Measurements from ENCODE around the gene DYNAP.

Gene DYNAP, protein sequence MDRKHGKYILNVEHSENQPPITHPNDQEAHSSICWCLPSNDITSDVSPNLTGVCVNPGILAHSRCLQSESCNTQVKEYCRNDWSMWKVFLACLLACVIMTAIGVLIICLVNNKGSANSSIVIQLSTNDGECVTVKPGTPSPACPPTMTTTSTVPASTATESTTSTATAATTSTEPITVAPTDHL

DNA sequence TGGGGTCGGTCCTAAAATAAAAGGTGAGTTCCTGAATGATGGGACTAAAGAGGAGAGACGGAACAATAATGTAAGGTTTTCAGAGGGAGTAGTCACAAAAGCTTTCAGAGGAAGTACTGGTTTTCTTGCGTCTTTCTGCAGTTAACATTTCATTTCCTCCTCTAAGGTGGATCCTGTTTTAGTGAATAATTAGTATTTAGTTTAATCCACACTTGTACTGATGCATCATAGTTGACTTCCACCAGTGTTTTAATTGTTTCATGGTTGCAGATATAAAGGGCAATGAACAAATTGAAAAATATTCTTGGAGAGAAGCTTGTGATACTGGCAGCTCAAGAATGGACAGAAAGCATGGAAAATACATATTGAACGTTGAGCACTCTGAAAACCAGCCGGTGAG, at the start of gene DYNAP:
TSS of gene DYNAP (plus strand) at position 301 of the 400 bp plus-strand sequence. CDS start at position 339, 38 bp downstream.
- Mint-ChIP-seq H3K27ac (no peak within 1 kb of the TSS), H3K4me1 (no peaks in the 10 kb centered on the region), H3K36me3 (no peaks in the 10 kb centered on the region), H3K4me3 (no peak within 1 kb of the TSS), H3K9me3 (no peaks in the 10 kb centered on the region)
- no peak for ATAC-seq
- DNase-seq (ENCODE audit: low spot score in 2 of 2) = no peak

DNA sequence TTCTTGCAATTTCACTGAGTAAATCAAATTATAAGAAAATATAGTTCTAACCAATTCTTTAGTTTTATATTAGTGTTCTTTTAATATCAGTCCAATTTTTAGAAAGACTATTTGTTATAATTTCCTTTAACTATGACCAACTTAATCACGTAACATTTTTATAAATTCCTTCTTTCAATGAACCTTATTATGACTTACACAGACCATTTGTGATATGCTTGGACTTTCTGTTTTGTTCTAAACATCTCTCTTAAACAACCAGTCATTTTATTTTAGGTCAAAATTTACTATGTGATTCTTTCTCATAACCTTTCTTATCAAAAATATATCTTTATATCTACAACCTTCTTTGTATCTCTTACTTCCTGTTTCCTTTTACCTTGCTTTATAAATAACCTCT, 39.5 kb upstream of the DYNAP start:
- no peaks in the 10 kb centered on the region for H3K9me3 Mint-ChIP-seq
- no peaks in the 10 kb centered on the region for H3K4me1 Mint-ChIP-seq
- H3K27ac Mint-ChIP-seq = no peak overlapping the region
- DNase-seq (ENCODE audit: low spot score in 2 of 2) (no peak), ATAC-seq (no peak)
- H3K36me3 Mint-ChIP-seq = no peaks in the 10 kb centered on the region
- H3K4me3 Mint-ChIP-seq = no peak overlapping the region

DNA sequence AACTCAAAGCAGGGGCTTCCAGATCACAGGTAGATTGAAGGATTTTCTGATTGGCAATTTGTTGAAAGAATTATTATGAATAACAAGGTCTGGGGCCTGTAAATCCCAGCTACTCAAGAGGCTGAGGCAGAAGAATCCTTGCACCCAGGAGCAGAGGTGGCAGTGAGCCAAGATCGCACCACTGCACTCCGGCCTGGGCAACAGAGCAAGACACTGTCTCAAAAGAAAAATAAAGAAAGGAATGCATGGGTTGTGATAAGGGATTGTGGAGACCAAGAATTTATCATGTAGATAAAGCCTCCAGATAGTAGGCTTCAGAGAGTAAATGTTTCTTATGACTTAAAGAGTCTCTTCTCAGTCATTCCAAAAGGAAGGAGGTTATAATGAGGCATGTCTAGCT, 35.8 kb upstream of the DYNAP start:
- DNase-seq (ENCODE audit: low spot score in 2 of 2) (no peak), ATAC-seq (no peak)
- no peaks in the 10 kb centered on the region for H3K4me1 Mint-ChIP-seq
- no peak overlapping the region for H3K4me3 Mint-ChIP-seq
- H3K36me3 Mint-ChIP-seq = no peaks in the 10 kb centered on the region
- H3K9me3 Mint-ChIP-seq = no peaks in the 10 kb centered on the region
- no peak overlapping the region for H3K27ac Mint-ChIP-seq

DNA sequence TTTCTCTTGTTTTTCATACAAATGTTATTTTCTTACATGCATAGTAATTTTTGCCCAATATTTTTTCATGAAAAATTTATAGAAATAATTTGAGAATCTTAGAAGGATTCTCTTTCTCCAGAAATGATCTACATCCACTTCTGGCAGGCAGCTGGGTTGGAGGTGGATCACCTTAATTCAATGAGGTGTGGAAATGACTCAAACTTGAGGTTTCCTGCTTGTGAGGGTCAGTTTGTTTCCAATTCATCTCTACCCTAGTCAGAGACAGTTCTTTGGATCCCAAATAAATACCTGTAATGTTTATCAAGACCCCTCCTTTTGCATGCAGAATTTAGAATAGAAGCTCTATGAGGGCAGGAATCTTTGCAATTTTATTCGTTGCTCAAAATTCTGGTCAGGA, 35.0 kb upstream of the DYNAP start:
- no peak overlapping the region for H3K27ac Mint-ChIP-seq
- no peaks in the 10 kb centered on the region for H3K4me1 Mint-ChIP-seq
- ATAC-seq (no peak), DNase-seq (ENCODE audit: low spot score in 2 of 2) (no peak)
- H3K4me3 Mint-ChIP-seq = no peak overlapping the region
- H3K9me3 Mint-ChIP-seq = no peaks in the 10 kb centered on the region
- no peaks in the 10 kb centered on the region for H3K36me3 Mint-ChIP-seq

DNA sequence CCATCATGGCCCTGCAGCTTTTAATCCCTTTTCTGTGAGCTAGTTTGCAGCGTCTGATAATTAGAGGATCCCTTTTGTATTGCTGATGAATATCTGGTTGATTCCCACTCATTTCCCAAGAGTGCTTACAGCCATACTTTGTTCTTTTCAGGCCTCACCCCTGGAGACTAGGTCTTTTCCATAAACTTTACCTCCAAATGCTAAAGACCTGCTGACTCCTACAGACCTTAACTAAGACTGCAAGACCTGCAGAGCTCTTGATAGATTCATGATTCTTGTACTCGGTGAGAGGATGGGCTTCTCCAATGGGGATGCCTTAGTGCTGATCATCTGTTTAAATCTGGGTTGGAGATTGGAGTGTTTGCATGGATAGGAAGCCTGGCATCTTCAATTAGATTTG, 33.1 kb upstream of the DYNAP start:
- H3K27ac Mint-ChIP-seq = no peak overlapping the region
- no peaks in the 10 kb centered on the region for H3K36me3 Mint-ChIP-seq
- H3K4me1 Mint-ChIP-seq = no peaks in the 10 kb centered on the region

DNA sequence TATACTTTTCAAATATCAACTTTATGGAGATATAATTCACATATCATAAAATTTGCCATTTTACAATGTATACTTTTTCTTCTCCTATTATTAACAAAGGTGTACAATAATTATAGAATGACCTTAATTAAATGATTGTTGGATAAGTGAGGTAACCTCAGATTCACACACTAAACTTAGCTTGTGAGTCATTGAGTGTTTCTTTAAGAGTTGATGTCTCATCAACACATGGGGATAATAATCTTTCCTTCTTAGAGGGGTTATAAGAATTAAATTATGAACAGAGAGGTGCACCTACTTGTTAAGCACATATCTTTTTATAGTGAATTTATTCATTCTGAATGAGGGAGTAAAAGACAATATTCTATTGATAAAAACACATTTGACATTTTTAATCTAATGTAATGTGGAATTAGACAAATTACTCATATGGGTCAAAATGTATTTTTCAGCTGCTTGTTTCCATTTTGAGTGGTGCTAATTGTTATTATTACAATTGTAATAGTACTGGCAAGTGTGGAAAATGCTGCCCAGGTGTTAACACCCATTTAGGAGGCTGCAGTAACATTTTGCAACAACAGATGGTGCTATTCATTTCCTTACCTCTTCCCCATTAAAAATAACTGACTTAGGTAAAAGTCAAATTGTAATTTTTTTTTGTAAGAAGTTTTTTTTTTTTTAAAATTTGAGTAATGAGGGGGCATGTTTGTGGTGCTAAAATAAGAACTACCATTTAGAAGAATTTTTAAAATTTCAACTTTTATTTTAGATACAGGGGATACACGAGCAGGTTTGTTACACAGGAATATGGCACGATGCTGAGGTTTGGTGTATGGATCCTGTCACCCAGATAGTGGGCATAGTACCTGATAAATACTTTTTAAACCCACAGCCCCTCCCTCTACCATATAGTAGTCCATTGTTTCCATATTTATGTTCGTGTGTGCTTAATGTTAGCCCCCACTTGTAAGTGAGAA, 32.1 kb upstream of the DYNAP start:
- DNase-seq (ENCODE audit: low spot score in 2 of 2) = no peak
- no peaks in the 10 kb centered on the region for H3K36me3 Mint-ChIP-seq
- ATAC-seq = no peak
- H3K4me1 Mint-ChIP-seq = no peaks in the 10 kb centered on the region
- no peak overlapping the region for H3K4me3 Mint-ChIP-seq
- H3K27ac Mint-ChIP-seq = no peak overlapping the region
- no peaks in the 10 kb centered on the region for H3K9me3 Mint-ChIP-seq

More for the DNA sequence above, 33.1 kb upstream of the DYNAP start:
- DNase-seq (ENCODE audit: low spot score in 2 of 2) (no peak), ATAC-seq (no peak)
- Mint-ChIP-seq H3K4me3 (no peak overlapping the region), H3K9me3 (no peaks in the 10 kb centered on the region)

DNA sequence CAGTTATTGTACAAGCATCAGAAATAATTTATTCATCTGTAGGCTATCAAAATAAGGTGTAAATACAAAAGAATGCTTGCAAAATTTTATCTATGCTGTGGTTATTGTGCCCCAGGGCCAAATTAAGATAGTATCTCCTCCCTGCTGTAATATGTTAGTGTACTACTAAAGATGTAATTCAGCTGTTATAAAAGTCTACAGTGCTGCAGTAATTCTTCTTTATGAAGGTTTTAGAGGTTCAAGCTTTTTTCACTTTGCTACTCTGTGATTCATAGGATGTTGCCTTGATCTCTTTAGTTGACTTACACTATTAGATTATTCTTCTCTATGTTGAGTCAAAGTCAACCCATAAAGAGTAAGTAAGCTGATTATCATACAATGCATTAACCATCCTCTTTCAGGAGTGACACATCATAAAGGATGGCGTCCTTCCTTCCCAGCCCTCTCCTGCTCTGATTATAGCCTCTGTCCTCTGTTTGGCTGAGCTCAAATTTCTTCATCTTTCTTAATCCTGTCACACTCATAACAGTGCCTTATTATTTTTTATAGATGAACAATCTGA, 29.3 kb upstream of the DYNAP start:
- H3K27ac Mint-ChIP-seq = no peak overlapping the region
- no peaks in the 10 kb centered on the region for H3K9me3 Mint-ChIP-seq
- ATAC-seq = no peak
- H3K4me3 Mint-ChIP-seq = no peak overlapping the region
- no peak for DNase-seq (ENCODE audit: low spot score in 2 of 2)
- no peaks in the 10 kb centered on the region for H3K36me3 Mint-ChIP-seq
- no peaks in the 10 kb centered on the region for H3K4me1 Mint-ChIP-seq

DNA sequence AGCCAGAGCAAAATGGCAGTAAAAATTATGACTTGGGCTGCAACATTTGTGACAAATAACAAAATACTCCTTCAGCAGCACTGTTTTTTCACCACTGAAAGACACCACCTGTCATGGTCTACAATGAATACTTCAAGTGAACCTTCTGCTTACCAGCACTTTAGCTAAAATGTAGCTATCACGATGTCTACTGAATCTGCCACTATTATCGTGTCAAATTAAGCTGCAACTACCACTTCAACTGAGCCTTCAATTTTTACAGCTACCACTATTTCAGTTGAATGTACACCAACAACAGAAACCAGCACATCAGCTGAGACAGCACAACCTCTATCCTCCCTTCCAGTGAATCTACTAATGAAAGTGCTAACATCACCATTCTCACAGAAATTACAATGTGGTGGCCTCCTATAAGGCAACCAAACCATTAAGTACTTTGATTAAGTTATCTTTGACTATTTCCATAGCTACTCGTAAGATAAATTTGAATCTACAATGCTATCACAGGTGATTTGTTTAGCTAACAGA, 10.8 kb upstream of the DYNAP start:
- Mint-ChIP-seq H3K27ac (no peak overlapping the region), H3K9me3 (no peaks in the 10 kb centered on the region), H3K4me1 (no peaks in the 10 kb centered on the region), H3K4me3 (no peak overlapping the region), H3K36me3 (no peaks in the 10 kb centered on the region)
- DNase-seq (ENCODE audit: low spot score in 2 of 2) (no peak), ATAC-seq (no peak)

DNA sequence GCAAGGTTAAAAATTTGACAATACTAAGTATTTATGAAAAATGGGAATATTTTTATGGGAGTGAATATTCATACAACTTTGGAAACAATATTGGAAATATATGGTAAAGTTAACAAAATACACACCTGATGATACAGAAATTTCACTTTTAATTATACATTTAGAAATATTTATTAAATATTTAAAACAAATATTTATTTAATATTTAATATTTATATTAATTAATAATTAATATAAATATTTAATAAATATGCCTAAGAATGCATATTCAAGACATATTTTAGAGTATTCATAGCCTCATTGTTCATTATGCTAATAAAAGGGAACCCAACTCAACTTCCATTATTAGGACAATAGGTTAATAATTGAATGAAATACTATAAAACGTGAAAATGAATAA, 7.0 kb upstream of the DYNAP start:
- DNase-seq (ENCODE audit: low spot score in 2 of 2) (no peak), ATAC-seq (no peak)
- Mint-ChIP-seq H3K4me3 (no peak overlapping the region), H3K9me3 (no peaks in the 10 kb centered on the region), H3K36me3 (no peaks in the 10 kb centered on the region), H3K27ac (no peak overlapping the region), H3K4me1 (no peaks in the 10 kb centered on the region)

DNA sequence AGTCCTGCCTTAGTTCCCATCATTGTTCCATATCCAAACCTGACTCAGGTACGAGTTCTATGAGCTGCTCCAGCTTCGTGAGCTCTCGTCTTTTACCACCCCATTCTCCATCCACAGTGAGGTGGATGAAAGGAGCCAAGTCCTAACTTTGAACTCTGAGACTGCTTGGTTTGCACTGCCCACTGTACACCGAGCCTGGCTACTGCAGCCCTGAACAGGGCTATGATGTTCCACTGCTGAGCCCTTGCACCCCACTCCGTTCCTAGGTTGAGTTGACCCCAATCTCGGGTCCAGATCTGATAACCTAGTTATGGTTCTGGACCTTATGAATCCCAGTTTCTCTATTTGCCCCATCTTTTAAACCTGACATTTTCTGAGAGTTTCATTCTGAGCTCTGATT, 5.3 kb upstream of the DYNAP start:
- ATAC-seq (peak; percentile 21), DNase-seq (ENCODE audit: low spot score in 2 of 2) (no peak)
- Mint-ChIP-seq H3K4me3 (no peak overlapping the region), H3K9me3 (no peaks in the 10 kb centered on the region), H3K27ac (no peak overlapping the region), H3K4me1 (no peaks in the 10 kb centered on the region), H3K36me3 (no peaks in the 10 kb centered on the region)

DNA sequence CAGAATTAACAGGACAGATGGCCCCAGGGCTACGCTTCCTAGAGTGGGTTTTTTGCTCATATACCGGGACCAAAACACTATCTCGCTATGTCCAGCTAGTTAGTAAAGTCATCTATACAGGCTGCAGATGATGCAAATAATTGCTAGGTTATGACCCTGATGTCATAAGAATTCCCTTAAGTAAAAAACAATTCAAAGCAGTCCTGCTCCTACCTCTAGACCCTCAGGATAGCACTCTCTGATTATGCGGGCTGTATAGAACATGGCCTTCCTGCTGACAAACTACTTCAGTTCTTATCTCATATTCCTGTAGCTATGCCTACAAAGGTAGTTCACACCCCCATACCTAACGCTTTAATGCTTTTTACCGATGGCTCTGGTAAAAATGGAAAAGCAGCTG, 13.2 kb downstream of the DYNAP start:
- DNase-seq (ENCODE audit: low spot score in 2 of 2) (no peak), ATAC-seq (no peak)
- Mint-ChIP-seq H3K4me3 (no peak overlapping the region), H3K27ac (no peak overlapping the region), H3K4me1 (no peaks in the 10 kb centered on the region), H3K36me3 (no peaks in the 10 kb centered on the region), H3K9me3 (no peaks in the 10 kb centered on the region)

DNA sequence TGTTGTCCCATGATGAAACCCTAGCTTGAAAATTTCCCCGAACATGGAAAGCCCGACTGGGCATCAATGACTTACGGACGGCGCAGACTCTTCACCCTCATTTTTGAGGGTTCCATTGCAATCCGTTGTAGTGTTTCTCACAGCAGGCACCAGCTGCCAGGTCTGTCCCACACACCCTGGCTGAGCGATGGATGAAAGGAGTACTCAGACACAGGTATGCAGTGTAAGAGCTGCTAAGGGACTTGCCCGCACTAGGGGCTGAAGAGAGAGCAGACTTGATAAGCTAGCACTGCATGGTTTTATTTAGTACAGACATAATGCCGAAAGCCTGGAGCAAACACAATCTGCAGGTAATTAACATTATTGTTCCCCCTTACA, 15.8 kb downstream of the DYNAP start:
- H3K9me3 Mint-ChIP-seq = no peaks in the 10 kb centered on the region
- DNase-seq (ENCODE audit: low spot score in 2 of 2) = no peak
- ATAC-seq = peak; percentile 21
- H3K4me1 Mint-ChIP-seq = no peaks in the 10 kb centered on the region
- H3K36me3 Mint-ChIP-seq = no peaks in the 10 kb centered on the region
- no peak overlapping the region for H3K27ac Mint-ChIP-seq
- H3K4me3 Mint-ChIP-seq = no peak overlapping the region

DNA sequence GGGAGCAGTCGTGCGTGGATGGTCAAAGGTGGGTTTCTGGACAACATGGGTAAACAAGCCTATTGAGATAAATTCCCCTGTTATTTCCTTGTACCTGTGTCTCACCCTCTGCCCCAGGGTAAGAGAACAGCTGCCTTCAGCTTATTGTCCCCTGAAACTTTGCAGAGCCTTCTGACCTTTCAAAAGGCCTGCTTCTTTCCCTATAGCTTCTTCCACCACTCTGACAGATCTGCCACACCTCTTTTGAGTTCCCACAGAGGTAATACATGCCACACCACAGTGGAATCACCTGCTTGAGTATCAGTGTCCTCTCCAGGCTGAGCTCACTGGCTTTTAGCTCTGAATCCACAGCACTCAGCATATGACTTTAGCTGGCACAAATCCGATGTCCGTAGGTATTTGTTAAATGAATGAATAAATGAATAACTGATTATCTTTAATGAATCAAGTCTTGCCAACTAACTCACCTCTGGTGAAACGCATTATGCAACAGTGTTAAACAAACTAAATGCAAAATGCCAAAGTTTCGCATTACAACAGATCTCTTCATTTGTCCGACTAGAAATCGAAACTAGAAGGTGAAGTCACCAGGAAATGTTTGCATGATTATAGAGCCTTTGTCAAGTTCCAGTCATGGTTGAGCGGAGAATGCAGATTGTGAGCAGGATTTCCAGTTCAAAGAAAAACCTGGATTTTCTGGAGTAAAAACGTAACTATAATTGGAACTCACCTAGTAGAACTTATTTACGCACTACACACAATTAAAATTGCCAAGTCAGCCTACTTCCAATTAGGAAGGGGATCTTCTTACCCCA, 16.4 kb downstream of the DYNAP start:
- no peak overlapping the region for H3K4me3 Mint-ChIP-seq
- H3K4me1 Mint-ChIP-seq = no peaks in the 10 kb centered on the region
- DNase-seq (ENCODE audit: low spot score in 2 of 2) (no peak), ATAC-seq (no peak)
- no peak overlapping the region for H3K27ac Mint-ChIP-seq
- H3K36me3 Mint-ChIP-seq = no peaks in the 10 kb centered on the region
- no peaks in the 10 kb centered on the region for H3K9me3 Mint-ChIP-seq

DNA sequence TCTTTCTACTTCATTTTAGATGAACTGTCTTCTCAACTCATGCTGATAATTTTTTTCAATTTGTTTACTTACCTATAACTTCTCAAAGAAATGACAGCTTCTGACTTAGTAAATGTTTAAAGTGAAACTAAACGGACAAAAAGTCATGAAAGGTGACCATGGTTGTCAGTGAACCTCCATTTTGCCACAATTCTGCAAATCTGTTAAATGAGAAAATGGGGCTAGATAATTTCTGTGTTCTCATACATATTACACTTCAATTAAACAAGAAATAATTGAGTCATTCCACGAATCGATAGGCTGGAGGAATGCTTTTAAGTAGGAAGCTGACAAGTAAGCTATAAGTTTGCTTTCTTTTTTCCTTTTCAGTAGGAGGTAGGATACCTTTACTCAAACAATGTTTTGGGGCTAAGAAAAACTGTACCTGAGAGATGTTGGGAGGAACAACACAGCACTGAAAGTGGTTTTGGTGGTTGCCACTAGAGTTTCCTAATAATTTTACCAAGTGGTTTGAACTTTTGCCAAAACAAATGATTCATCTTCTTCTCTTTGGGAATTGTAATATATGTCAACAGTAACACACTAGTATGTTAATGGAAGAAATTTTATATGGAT, 17.1 kb downstream of the DYNAP start:
- no peaks in the 10 kb centered on the region for H3K9me3 Mint-ChIP-seq
- H3K27ac Mint-ChIP-seq = no peak overlapping the region
- DNase-seq (ENCODE audit: low spot score in 2 of 2) = no peak

DNA sequence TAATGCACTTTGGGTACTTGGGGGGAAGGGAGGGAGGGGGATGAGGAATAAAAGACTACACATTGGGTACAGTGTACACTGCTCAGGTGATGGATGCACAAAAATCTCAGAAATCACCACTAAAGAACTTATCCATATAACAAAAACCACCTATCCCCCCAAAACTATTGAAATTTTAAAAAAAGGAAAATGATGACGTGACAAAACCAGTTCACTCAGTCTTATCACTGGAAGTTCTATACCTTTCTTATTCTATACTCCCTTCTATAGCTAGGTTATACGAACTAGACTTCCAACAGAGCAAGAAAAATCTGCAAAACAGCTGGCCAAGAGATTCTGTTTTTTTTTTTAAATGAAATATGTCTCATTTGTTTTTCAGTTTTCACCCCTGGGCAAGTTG, 20.8 kb downstream of the DYNAP start:
- Mint-ChIP-seq H3K4me3 (no peak overlapping the region), H3K27ac (no peak overlapping the region), H3K36me3 (no peaks in the 10 kb centered on the region), H3K9me3 (no peaks in the 10 kb centered on the region), H3K4me1 (no peaks in the 10 kb centered on the region)
- DNase-seq (ENCODE audit: low spot score in 2 of 2) (no peak), ATAC-seq (no peak)

More for the DNA sequence above, 17.1 kb downstream of the DYNAP start:
- Mint-ChIP-seq H3K36me3 (no peaks in the 10 kb centered on the region), H3K4me3 (no peak overlapping the region), H3K4me1 (no peaks in the 10 kb centered on the region)
- no peak for ATAC-seq
